Stimulated activated CD8-positive, alpha-beta memory T cell treated with anti-CD3 and anti-CD28 coated beads, Interleukin-15, amount 100 ng/mL, for 4 hours (primary cell): ENCODE measurements around the gene RPL4.

Experiments
- DNase-seq, 2 donors: peaks; one replicate each; pipeline ENCODE4 v3.0.0-alpha.2; 2020; ENCODE audit warnings: low read depth in 2 of 2

Gene RPL4

GRCh38 chr15:66459818-66460615 is 44.6 kb downstream of the RPL4 start:
- no peak for DNase-seq

- DNase-seq: no peak
These were observed 48.4 kb downstream of the RPL4 start for GRCh38 chr15:66456211-66456610.

- no peak for DNase-seq
These were observed 50.5 kb downstream of the RPL4 start for GRCh38 chr15:66454143-66454542.

GRCh38 chr15:66452971-66453580 is 51.6 kb downstream of the RPL4 start:
- DNase-seq: no peak

- no peak for DNase-seq
These were observed 52.2 kb downstream of the RPL4 start for GRCh38 chr15:66452420-66452819.
